Activated gamma-delta T cell treated with anti-CD3 and anti-CD28 coated beads, Interleukin-2, amount 50 U/mL, for 16 hours (primary cell): ENCODE measurements around the gene PTTG2.

ENCODE experiments used
- DNase-seq: peaks from one replicate; pipeline ENCODE4 v3.0.0-alpha.2; 2020; ENCODE audit warnings: low read depth

PTTG2 gene

GRCh38 chr4:38009421-38009820, 49.2 kb downstream of the PTTG2 start:
- no peak for DNase-seq

DNA sequence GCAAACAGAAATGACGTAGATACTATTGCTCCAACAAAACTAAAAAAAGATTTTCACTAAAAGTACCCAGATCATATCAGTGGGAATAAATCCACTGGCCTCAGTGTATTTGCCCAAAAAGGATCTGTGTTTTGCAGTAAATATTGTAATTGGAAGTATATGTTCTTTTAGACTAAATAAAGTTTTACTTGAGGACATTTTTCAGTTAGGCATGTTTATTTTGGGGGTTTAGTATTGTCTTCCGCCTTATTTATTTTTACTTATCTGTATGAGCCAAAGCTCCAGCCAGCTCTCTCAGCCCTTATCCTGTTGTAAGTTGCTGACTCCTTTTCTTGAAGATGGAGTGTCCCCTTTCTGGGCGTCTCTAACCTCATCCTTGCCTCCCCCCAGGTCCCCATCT, 49.8 kb downstream of the PTTG2 start:
- DNase-seq = no peak
